Epithelial cell of esophagus (primary cell): ENCODE measurements around the gene SAA2.
"Not testable (repeated sequence)": the region's sequence is repeated elsewhere in the genome, so short reads cannot be mapped to it uniquely, and the experiment has no call there.

Experiments used
- DNase-seq: peaks from one replicate; pipeline ENCODE4 v3.0.0; 2010; ENCODE audit warnings: low read depth
- H3K4me3 ChIP-seq: 2 replicates; pipeline ENCODE4 v1.5.1; 2011; ENCODE audit warnings: mild to moderate bottlenecking, low read length, control low read depth
- TF ChIP-seq, protein P1 (sequence below): IDR thresholded peaks from 2 replicates; pipeline ENCODE4 v1.5.1; 2011; ENCODE audit warnings: low read depth, mild to moderate bottlenecking, low read length, control low read depth, inconsistent platforms; ENCODE audit not compliant: insufficient read depth; ENCODE audit errors: missing control alignments

SAA2 gene

GRCh38 chr11:18264035-18264434 lies 15.6 kb upstream of the SAA2 start:
- no peak for DNase-seq
- TF ChIP-seq, protein P1, sequence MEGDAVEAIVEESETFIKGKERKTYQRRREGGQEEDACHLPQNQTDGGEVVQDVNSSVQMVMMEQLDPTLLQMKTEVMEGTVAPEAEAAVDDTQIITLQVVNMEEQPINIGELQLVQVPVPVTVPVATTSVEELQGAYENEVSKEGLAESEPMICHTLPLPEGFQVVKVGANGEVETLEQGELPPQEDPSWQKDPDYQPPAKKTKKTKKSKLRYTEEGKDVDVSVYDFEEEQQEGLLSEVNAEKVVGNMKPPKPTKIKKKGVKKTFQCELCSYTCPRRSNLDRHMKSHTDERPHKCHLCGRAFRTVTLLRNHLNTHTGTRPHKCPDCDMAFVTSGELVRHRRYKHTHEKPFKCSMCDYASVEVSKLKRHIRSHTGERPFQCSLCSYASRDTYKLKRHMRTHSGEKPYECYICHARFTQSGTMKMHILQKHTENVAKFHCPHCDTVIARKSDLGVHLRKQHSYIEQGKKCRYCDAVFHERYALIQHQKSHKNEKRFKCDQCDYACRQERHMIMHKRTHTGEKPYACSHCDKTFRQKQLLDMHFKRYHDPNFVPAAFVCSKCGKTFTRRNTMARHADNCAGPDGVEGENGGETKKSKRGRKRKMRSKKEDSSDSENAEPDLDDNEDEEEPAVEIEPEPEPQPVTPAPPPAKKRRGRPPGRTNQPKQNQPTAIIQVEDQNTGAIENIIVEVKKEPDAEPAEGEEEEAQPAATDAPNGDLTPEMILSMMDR = no peak

GRCh38 chr11:18262681-18263350 lies 14.3 kb upstream of the SAA2 start:
- not testable (repeated sequence) for DNase-seq

More at GRCh38 chr11:18264035-18264434, 15.6 kb upstream of the SAA2 start:
- no peak overlapping the region for H3K4me3 ChIP-seq

DNA sequence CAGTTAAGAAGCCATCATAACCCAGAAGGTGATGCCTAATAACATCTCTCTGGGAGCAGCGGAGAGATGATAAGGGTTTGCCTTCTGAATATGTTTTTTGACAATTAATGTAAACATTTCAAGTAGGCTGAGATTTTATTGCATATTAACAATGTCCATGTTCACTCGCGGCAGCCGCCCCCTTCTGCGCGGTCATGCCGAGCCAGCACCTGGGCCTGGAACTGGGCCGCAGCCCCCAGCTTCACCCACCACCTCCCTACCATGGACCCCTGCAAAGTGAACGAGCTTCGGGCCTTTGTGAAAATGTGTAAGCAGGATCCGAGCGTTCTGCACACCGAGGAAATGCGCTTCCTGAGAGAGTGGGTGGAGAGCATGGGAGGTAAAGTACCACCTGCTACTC lies 13.3 kb upstream of the SAA2 start:
- TF ChIP-seq, protein P1 = no peak
- DNase-seq = no peak
- no peak overlapping the region for H3K4me3 ChIP-seq

More at GRCh38 chr11:18262681-18263350, 14.3 kb upstream of the SAA2 start:
- H3K4me3 ChIP-seq = not testable (repeated sequence)

- H3K4me3 ChIP-seq = no peak overlapping the region
- DNase-seq = no peak
- TF ChIP-seq, protein P1 = no peak
Observed at GRCh38 chr11:18259259-18259658, 10.8 kb upstream of the SAA2 start.

- TF ChIP-seq, protein P1 = no peak
- no peak overlapping the region for H3K4me3 ChIP-seq
- no peak for DNase-seq
Observed at GRCh38 chr11:18254781-18255361, 6.4 kb upstream of the SAA2 start.

- no peak for DNase-seq
- TF ChIP-seq, protein P1 = no peak
- no peak overlapping the region for H3K4me3 ChIP-seq
Observed at GRCh38 chr11:18253778-18254338, 5.4 kb upstream of the SAA2 start.

GRCh38 chr11:18253233-18253632 lies 4.8 kb upstream of the SAA2 start:
- TF ChIP-seq, protein P1 = peak; percentile 45
- H3K4me3 ChIP-seq = no peak overlapping the region
- peak; percentile 79 for DNase-seq

DNA sequence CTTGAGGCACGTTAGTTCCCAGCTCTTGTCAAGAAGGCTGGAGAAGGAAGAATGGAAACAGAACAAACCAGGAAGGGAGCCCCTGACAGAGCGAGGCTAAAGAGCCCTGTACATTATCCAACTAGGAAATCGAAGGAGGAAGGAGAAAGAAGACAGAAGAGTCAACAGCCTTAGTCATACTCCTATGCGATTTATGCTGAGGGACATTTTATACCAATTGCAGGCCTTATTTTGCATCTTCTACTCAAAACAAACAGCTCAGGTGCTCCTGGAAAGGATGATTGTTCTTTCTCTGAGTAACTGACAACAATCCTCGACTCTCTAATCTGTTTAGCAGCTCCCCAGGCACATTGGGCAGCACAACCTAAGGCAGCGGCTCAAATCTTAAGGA lies 1.3 kb downstream of the SAA2 start:
- not testable (repeated sequence) for DNase-seq, H3K4me3 ChIP-seq

- DNase-seq, H3K4me3 ChIP-seq: not testable (repeated sequence)
Observed at GRCh38 chr11:18246379-18247190, 1.9 kb downstream of the SAA2 start.
